ENCODE results near the gene CEP120.

CEP120 gene

GRCh38 chr5:123438902-123439301 is 15.7 kb upstream of the CEP120 start:
- H3K27ac ChIP-seq: peak overlapping the region; percentile 39; the same call in 1 of the 2 replicates
- TF ChIP-seq ZFX (IDR thresholded peaks at IDR 0.05) (no peak), CTCF (conservative IDR thresholded peaks at IDR 0.05) (no peak)

GRCh38 chr5:123438244-123438643 is 15.0 kb upstream of the CEP120 start:
- TF ChIP-seq ZFX (IDR thresholded peaks at IDR 0.05) (no peak), CTCF (conservative IDR thresholded peaks at IDR 0.05) (no peak)

GRCh38 chr5:123436201-123436600 is 13.0 kb upstream of the CEP120 start:
- no peak for TF ChIP-seq CTCF (conservative IDR thresholded peaks at IDR 0.05)
- TF ChIP-seq ZFX (IDR thresholded peaks at IDR 0.05): no peak
- H3K27ac ChIP-seq: no peak overlapping the region

More at GRCh38 chr5:123438244-123438643, 15.0 kb upstream of the CEP120 start:
- peak overlapping the region; percentile 64 for H3K27ac ChIP-seq

GRCh38 chr5:123434796-123435195 is 11.6 kb upstream of the CEP120 start:
- TF ChIP-seq CTCF (conservative IDR thresholded peaks at IDR 0.05): no peak
- TF ChIP-seq ZFX (IDR thresholded peaks at IDR 0.05): no peak
- no peak overlapping the region for H3K27ac ChIP-seq

GRCh38 chr5:123433596-123433995 is 10.4 kb upstream of the CEP120 start:
- no peak overlapping the region for H3K27ac ChIP-seq
- TF ChIP-seq ZFX (IDR thresholded peaks at IDR 0.05) (no peak), CTCF (conservative IDR thresholded peaks at IDR 0.05) (no peak)

GRCh38 chr5:123430441-123430840 is 7.2 kb upstream of the CEP120 start:
- H3K27ac ChIP-seq: peak overlapping the region; percentile 35; the same call in 1 of the 2 replicates

GRCh38 chr5:123429993-123430392 is 6.8 kb upstream of the CEP120 start:
- peak overlapping the region; percentile 35; the same call in 1 of the 2 replicates for H3K27ac ChIP-seq
- no peak for TF ChIP-seq ZFX (IDR thresholded peaks at IDR 0.05)
- no peak for TF ChIP-seq CTCF (conservative IDR thresholded peaks at IDR 0.05)

GRCh38 chr5:123429221-123429954 is 6.2 kb upstream of the CEP120 start:
- TF ChIP-seq CTCF (conservative IDR thresholded peaks at IDR 0.05): no peak
- no peak for TF ChIP-seq ZFX (IDR thresholded peaks at IDR 0.05)

More at GRCh38 chr5:123429221-123429954, 6.2 kb upstream of the CEP120 start:
- H3K27ac ChIP-seq: no peak overlapping the region; the same call in 1 of the 2 replicates

All from C4-2B (cell line).